GM21367 (cell line): ENCODE data around the gene ATP8A1.
"Not testable (repeated sequence)": the region's sequence is repeated elsewhere in the genome, so short reads cannot be mapped to it uniquely, and the experiment has no call there.

Source experiments
- ATAC-seq: cut with Tn5 transposase; IDR thresholded peaks from one replicate; pipeline ENCODE4 v1.9.1; 2021; ENCODE audit not compliant: unreplicated experiment

The ATP8A1 gene

DNA sequence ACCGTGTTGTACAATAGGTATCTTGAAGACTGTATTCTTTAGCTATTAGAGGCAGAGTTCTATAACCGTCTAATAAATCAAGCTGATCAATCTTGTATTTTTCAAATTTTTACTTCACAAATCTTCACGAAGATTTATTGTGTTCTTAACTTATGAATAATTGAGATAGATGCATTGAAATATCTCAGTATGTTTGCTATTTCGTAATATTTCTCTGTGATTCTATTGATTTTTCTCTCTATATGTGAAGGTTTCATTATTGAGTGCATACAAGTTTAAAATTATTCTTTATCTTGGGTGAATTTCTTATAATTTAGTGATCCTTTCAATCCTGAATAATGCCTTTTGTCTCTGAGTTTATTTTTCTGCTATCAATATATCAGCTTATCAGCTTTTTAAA is 279.4 kb downstream of the ATP8A1 start:
- no peak for ATAC-seq

- ATAC-seq = not testable (repeated sequence)
Observed at GRCh38 chr4:42372303-42372702, 284.6 kb downstream of the ATP8A1 start.

- ATAC-seq = no peak
Observed at GRCh38 chr4:42371305-42372252, 285.3 kb downstream of the ATP8A1 start.

GRCh38 chr4:42369489-42369888 is 287.4 kb downstream of the ATP8A1 start:
- ATAC-seq = no peak

DNA sequence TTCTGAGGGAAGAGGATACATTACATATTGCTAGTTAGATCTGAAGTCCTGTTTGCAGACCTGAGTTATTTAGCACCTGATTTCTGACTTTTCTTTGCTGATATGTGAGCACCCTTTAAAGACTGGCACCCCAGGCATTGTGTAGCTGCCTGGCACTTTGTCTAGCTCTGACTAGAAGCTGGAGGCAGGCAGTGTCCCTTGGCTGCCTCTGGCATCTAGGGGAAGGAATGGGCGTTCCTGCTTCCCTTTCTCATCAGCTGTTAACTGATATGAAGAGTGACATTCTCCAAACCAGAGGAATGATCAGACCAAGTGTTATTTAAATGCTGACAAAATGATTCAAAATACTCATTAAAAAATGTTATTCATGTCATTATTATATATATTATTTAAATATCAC is 289.9 kb downstream of the ATP8A1 start:
- no peak for ATAC-seq

GRCh38 chr4:42364266-42365053 is 292.4 kb downstream of the ATP8A1 start:
- ATAC-seq = no peak

GRCh38 chr4:42363614-42364013 is 293.3 kb downstream of the ATP8A1 start:
- ATAC-seq = no peak

DNA sequence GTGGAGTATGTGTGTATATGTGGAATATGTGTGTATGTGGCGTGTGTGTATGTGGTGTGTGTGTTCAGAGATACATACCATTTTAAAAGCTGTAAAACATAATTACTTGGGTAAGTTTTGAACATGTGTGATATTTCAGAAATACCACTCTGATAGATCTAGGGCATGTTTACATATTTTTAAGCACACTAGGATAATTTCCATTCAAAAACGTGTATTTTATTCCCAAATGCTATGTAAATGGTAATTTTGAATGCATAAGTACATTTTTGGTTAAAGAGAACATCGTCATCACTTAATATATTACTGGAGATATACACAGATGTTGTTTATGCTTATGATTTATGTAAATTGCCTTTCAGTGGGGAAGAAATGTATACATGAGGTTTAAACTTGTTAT is 294.3 kb downstream of the ATP8A1 start:
- no peak for ATAC-seq

- ATAC-seq = no peak
Observed at GRCh38 chr4:42361456-42361855, 295.4 kb downstream of the ATP8A1 start.

- no peak for ATAC-seq
Observed at GRCh38 chr4:42360256-42360669, 296.6 kb downstream of the ATP8A1 start.

GRCh38 chr4:42359711-42360110 is 297.2 kb downstream of the ATP8A1 start:
- no peak for ATAC-seq
